GOT3 (cell line): ENCODE measurements around the gene LRRC8D.

ENCODE experiments used
- DNase-seq: peaks from one replicate; lab custom pipeline; 2025; ENCODE audit warnings: mixed read lengths; lab: John Stamatoyannopoulos, UW

The LRRC8D gene

DNA sequence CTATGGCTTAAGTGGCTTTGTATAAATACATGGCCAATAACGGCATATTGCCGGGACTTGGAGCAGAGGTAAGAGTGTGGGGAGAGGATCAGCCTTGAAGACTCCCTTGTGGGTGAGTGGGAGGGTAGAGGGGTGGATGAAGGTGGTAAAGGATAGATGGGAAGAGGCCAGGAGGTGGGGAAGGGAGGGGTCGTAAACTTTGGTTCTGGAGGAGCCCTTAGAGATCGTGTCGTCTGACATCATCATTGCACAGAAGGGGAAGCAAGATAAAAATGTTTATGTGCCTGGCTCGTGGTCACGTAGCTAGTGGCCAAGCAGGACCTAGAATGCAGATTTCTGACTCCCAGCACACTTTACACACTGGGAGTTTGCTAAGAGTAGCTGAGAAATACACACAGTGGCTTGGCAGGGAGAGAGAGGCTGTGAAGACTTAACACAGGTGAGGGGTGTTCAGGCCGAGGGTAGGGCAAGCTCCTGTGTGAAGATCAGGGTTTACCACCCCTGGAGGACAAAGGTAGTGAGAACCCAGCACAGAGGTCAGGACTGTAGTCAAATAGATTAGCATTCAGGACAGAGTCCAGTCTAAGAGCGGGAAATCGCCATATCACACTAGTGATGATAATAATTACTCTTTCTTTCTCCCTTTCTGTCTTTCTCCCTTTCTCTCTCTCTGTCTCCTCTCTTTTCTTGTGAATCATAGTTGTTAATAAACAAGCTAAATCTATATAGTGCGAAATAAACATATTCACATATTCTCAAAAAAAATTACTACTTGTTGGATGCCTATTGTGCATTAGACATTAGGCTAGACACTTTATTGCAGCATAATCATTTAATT is 75.5 kb downstream of the LRRC8D start:
- DNase-seq, result no peak

DNA sequence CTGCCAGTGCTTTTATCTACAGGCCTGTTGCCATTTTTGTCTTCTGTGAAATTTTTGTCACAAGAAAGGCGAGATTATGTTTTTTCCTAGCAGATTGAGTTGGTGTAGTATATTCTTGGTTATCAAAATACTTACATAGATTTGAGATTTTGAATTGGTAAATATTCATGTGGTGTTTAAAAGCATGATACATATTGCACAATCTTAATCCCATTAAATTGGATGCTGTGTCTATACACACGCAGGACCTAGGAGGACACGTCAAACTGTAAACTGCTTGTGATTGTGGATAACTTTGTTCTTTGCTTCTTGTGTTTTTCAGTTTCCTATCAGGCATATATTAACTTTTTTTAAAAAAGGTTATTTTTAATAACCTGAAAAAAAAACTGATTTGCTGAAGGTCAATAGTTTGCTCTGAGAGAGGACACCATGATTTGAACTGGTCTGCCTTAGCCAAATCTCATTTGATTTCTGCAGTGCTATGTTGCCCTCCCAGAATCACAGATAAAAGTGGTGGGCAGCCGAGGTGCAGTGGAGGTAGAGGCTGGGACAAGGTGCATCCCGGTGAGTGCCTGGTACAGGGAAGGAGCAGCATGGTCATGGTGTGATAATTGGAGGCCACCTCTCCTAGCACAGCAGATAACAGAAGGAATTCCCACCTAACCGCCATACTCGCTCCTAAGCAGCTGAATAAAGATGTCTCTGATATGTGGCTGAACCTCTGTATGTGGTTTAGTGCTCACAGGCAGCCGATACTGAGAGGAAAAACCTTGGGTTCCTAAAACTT is 76.7 kb downstream of the LRRC8D start:
- DNase-seq, result no peak

DNA sequence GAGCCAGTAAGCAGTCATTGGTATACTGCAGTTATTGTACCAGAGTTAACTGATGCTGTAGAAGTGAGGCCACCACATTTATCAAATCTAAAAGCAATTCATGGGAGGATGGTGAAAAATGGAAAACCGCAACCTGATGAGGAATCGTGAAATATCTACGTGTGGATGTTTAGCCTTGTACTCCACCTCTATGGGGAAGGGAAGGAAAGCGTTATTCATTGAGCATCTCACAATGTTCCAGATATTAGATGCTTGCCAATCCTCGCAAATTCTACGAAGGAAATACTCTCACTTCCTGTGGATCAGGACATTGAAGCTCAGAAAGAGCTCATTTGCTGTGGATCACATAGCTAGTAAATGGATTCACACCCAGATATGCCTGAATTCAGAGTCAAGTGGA is 77.3 kb downstream of the LRRC8D start:
- DNase-seq, result no peak

- no peak for DNase-seq
These were observed 78.1 kb downstream of the LRRC8D start for GRCh38 chr1:89898695-89899470.

- DNase-seq, result no peak
These were observed 79.5 kb downstream of the LRRC8D start for GRCh38 chr1:89900323-89900722.

DNA sequence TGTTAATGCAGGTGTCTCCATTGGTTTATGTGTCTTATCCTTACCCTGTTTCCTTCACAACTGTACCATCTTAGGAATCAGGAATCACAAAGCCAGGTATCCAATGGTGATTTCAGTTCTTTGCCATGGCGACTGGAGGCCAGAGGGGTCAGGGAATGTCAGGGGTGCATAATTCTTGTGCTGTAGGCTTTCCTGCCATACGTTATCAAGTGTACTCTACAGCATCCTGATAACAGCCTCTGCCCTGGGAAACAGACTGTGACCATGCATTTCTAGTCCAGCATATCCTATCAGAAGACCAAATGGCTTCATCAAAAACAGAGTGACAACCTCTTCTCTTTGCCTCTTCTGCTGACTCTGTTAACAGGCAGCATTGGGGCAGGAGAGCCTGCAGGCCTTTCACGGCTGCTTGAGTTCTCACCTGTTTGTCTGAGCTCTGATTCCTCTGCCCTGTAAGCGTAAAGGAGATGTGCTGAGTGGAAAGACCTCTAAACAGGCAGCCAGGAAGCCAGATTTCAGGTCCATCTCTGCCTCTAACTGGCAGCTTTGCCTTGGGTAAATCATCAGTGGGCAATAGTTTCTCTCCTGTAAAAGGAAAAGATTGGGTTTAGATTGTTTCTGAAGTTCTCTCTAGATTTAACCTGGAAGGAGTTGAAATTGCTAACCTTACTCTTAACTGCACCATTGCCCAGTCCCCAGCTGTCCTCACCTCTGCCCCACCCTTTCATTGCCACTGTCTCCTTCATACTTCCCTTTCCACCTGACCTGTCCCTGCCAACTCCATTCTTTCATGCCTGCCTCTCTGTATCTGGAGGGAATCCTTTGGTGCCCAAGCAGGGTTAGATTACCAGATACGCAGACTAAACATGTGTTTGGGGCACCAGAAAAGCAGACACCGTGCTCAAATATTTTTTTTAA is 80.2 kb downstream of the LRRC8D start:
- DNase-seq, result no peak

DNA sequence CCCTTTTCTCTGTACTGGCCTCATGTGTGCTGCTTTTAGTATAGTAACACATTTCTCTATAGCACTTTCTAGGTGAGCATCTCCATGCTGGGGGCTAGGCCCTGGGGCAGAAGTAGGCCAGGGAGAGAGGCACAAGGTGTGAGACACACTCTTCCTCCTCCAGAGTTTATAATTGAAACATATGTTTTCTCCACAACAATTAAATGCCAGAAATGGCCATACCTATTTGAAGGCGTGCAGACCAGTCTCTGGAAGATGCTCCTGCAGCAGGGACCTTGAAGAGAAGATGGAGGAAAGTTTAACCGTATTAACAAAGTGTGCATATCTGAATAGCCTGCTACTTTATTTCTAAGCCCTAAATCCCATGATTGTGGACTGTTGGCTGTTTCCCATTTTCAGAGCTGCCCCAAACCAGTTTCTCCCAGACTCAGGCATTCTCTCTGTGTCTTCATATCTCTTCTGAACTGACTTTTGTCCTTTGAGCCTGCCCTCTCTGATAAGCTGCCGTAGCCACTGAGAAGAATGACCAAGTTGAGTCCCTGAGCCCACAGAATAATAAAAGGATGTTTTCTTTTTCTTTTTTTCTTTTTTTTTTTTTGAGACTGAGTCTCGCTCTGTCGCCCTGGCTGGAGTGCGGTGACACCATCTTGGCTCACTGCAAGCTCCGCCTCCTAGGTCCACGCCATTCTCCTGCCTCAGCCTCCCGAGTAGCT is 81.3 kb downstream of the LRRC8D start:
- DNase-seq, result no peak

GRCh38 chr1:89903550-89903949 is 82.7 kb downstream of the LRRC8D start:
- no peak for DNase-seq

DNA sequence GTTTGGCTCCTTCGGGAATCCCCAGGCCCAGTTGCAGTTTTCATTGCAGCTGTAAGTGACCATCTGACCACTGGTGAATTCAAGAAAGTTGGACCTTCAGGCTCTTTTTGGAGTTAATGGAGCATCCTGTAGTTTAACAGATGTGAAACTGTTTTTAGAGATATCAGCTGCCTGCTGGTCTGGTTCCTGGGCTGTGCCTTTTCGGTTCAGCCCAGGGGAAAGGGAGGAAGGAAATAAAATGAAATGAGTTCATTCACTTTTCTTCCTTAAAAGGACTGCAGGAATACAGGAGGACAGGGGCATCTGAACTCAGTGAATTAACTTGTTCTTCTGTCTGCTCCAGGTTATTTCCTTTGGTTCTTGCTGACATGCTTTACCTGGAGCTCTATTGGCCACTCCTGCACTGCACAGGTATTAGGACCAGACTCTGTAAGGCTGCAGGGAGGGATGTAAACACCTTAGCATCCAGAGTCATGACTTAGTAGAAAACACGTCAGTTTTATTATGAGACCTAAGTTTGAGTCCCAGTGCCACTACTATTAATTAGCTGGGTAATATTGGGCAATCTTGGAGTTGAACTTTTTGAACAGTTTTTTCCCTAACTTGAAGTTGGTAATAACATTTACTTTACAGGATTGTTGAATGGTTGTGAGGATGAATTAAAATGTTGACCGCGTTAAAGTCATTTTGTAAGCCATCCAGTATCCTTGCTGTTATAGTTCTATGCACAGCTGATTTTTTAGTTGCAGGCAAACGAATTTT is 83.6 kb downstream of the LRRC8D start:
- no peak for DNase-seq

- no peak for DNase-seq
These were observed 84.7 kb downstream of the LRRC8D start for GRCh38 chr1:89905395-89906058.

DNA sequence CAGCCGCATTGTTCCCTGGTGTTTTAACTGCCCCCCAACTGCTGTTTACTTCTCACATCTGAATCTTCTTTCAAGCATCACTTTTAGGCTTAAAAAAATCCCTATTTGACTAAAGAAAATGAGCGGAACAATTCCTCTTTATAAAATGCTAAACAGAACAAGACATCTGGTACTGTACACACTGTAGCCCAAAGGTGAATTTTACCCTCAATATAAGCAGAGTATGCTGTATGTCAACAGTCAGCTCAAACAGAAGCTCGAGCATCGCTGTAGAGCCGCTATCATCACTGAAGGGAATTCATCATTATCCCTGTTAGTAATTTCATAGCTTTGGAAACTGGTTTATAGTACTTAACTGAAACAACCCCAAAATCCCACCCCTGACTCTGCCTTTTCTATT is 85.3 kb downstream of the LRRC8D start:
- DNase-seq, result no peak

DNA sequence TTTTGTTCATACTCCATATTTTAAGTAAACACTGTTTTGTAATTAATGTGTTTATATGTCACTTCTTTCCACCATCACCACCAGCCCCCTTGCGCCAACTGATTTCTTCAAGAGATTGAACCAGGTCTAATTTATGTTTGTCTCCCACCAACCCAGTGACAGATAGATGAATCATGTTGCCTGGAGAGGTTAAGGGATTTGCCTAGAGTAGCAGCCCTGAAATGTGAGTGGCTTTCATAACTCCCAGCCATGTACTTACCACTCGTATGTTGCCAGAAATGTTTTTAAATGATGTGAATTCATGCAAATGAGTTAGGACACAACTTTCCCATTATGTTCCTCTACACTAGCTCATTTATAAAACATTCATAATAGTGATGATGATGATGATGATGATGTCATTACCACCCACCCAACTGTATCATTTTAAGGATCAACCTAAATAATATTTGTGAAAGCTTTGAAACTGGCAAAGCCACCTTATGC is 86.9 kb downstream of the LRRC8D start:
- no peak for DNase-seq

DNA sequence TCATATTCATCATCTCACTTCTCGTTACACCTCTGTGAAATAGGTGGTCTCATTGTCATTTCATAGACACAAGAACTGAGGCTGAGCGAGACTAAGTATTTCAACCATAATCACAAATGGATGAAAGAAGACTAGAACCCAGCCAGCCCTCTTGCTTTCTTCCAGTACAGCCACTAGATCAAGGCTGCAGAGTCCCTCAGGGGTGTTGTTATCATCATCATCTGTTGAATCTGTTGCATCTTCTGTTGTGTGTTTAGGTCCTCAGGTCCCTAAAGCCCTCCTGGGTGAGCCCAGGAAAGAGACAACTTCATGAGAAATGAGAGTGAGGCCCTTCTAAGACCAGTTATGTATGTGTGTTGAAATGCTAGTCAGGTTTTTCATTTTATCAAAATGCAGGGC is 87.4 kb downstream of the LRRC8D start:
- DNase-seq, result no peak

DNA sequence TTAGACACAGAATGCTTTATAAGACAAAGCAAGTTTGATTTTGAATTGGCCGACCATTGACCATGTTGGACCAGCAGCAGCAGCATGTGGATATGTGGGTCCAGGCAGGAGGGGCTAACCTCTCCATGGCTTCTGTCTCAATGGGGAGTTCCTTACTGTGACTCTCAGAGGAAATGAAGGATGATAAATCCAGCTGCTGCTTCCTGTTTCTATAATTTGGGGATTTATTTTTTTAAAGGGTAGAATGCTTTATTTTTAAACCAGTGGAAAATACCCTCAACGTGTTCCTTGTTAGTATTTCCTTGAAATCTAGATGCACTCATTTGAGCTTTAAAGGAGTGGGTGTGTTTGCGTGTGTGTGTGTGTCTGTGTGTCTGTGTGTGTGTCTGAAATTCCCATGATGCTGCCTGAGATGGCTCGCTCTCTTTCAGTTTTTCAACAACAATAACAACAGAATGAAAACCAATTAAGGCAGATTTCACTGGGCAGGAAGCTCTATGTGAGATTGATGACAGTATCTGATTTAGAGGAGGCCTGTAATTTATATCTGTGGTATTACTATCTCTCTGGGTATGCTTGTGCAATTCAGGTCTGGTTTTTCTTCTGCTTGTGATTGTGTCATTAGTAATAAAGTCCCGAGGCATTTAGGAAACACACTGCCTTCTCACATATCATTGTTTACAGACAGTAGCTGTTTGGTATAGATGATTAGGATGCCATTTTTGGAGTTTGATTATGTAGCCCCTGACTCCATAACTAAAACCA is 88.0 kb downstream of the LRRC8D start:
- DNase-seq, result no peak

- no peak for DNase-seq
These were observed 89.4 kb downstream of the LRRC8D start for GRCh38 chr1:89910268-89910667.

GRCh38 chr1:89910780-89911179 is 89.9 kb downstream of the LRRC8D start:
- no peak for DNase-seq

- no peak for DNase-seq
These were observed 90.6 kb downstream of the LRRC8D start for GRCh38 chr1:89911191-89911991.

DNA sequence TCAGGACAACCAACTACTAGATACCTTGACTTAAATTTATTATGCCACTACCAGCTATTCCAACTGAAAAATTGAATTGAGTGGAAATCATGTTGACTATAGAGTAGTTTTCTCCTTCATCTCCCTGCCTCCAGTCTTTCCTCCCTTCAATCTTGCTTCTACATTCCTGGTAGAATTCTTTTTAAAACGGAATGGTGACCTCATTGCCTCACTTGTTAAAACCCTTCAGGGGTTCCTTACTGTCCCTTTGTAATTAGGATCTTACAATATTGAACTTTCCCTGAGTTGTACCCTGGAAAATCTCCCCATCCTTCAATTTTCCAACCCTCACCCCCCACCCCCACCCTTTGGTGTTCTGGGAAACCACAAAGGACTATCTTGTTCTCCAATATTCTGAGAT is 91.2 kb downstream of the LRRC8D start:
- no peak for DNase-seq
